Measurements from ENCODE around the gene BCKDHA. TPM values are rescaled to one million over a fixed set of nuclear protein-coding genes. Genes with fewer than 3 reads are reported as not detected.

Gene BCKDHA
- total RNA-seq, 1 donor from 2014 or later: 6.8 TPM

- H3K4me1 Mint-ChIP-seq: peaks cover 6% of the 10 kb centered on the region
- no peak for TF ChIP-seq CTCF (conservative IDR thresholded peaks at IDR 0.05)
- peak overlapping the region; percentile 89 for H3K27ac Mint-ChIP-seq (ENCODE audit: unreplicated experiment)
- H3K36me3 Mint-ChIP-seq (ENCODE audit: low read depth): no peaks in the 10 kb centered on the region
- no peaks in the 10 kb centered on the region for H3K9me3 Mint-ChIP-seq
- H3K4me3 Mint-ChIP-seq: no peak overlapping the region
- H3K27me3 Mint-ChIP-seq (ENCODE audit: low read depth): no peaks in the 10 kb centered on the region
- DNase-seq (ENCODE audit: low read depth, low spot score): no peak
Observed at GRCh38 chr19:41371541-41371940, 26.1 kb upstream of the BCKDHA start.

- H3K27me3 Mint-ChIP-seq (ENCODE audit: low read depth): peaks cover 5% of the 10 kb centered on the region
- no peak for TF ChIP-seq CTCF (conservative IDR thresholded peaks at IDR 0.05)
- no peaks in the 10 kb centered on the region for H3K9me3 Mint-ChIP-seq
Observed at GRCh38 chr19:41372501-41372900, 25.1 kb upstream of the BCKDHA start.

GRCh38 chr19:41373993-41374392 lies 23.6 kb upstream of the BCKDHA start:
- Mint-ChIP-seq H3K27me3 (ENCODE audit: low read depth) (peaks cover 5% of the 10 kb centered on the region), H3K36me3 (ENCODE audit: low read depth) (no peaks in the 10 kb centered on the region), H3K4me3 (no peak overlapping the region), H3K4me1 (peaks cover 15% of the 10 kb centered on the region), H3K27ac (ENCODE audit: unreplicated experiment) (no peak overlapping the region), H3K9me3 (no peaks in the 10 kb centered on the region)
- TF ChIP-seq CTCF (conservative IDR thresholded peaks at IDR 0.05): no peak
- DNase-seq (ENCODE audit: low read depth, low spot score): no peak

More at GRCh38 chr19:41372501-41372900, 25.1 kb upstream of the BCKDHA start:
- no peak for DNase-seq (ENCODE audit: low read depth, low spot score)
- Mint-ChIP-seq H3K4me3 (no peak overlapping the region), H3K36me3 (ENCODE audit: low read depth) (no peaks in the 10 kb centered on the region), H3K4me1 (peaks cover 15% of the 10 kb centered on the region), H3K27ac (ENCODE audit: unreplicated experiment) (no peak overlapping the region)

GRCh38 chr19:41376241-41376997 lies 21.2 kb upstream of the BCKDHA start, which contains the start of gene TMEM91:
TMEM91 (plus strand) TSS chr19:41376533; CDS start chr19:41378310, 1,777 bp downstream.
- peak; percentile 43 for DNase-seq (ENCODE audit: low read depth, low spot score)
- no peaks in the 10 kb centered on the region for H3K36me3 Mint-ChIP-seq (ENCODE audit: low read depth)
- peaks cover 15% of the 10 kb centered on the region for H3K4me1 Mint-ChIP-seq
- H3K4me3 Mint-ChIP-seq: peak within 1 kb of the TSS; percentile 79
- TF ChIP-seq CTCF (conservative IDR thresholded peaks at IDR 0.05): no peak
- H3K9me3 Mint-ChIP-seq: no peaks in the 10 kb centered on the region
- no peak within 1 kb of the TSS for H3K27ac Mint-ChIP-seq (ENCODE audit: unreplicated experiment)
- H3K27me3 Mint-ChIP-seq (ENCODE audit: low read depth): peaks cover 5% of the 10 kb centered on the region

GRCh38 chr19:41376998-41377365 lies 20.6 kb upstream of the BCKDHA start:
- no peak for DNase-seq (ENCODE audit: low read depth, low spot score)
- H3K9me3 Mint-ChIP-seq: no peaks in the 10 kb centered on the region
- no peaks in the 10 kb centered on the region for H3K36me3 Mint-ChIP-seq (ENCODE audit: low read depth)
- H3K4me3 Mint-ChIP-seq: peak overlapping the region; percentile 79
- H3K27me3 Mint-ChIP-seq (ENCODE audit: low read depth): peaks cover 5% of the 10 kb centered on the region
- H3K4me1 Mint-ChIP-seq: peaks cover 15% of the 10 kb centered on the region
- no peak for TF ChIP-seq CTCF (conservative IDR thresholded peaks at IDR 0.05)
- H3K27ac Mint-ChIP-seq (ENCODE audit: unreplicated experiment): no peak overlapping the region
